HEK293T (cell line): ENCODE results near the gene FHIT.

Experiments used
- BHLHE40 ChIP-seq: fragments of 450-650 bp; IDR thresholded peaks from 2 replicates; pipeline ENCODE4 v1.6.1; 2016; ENCODE audit warnings: mild to moderate bottlenecking, moderate library complexity, borderline replicate concordance
- CTBP1 ChIP-seq: fragments of 450-650 bp; IDR thresholded peaks from 2 replicates; pipeline ENCODE4 v1.6.1; 2016; ENCODE audit warnings: borderline replicate concordance
- ELF4 ChIP-seq: fragments of 450-650 bp; IDR thresholded peaks from 2 replicates; pipeline ENCODE4 v1.6.1; 2017; ENCODE audit warnings: antibody characterized with exemption
- FOXA1 ChIP-seq: fragments of 450-650 bp; IDR thresholded peaks from 2 replicates; pipeline ENCODE4 v1.6.1; 2016; ENCODE audit warnings: mild to moderate bottlenecking
- FOXM1 ChIP-seq: fragments of 450-650 bp; IDR thresholded peaks from 2 replicates; pipeline ENCODE4 v1.6.1; 2017; ENCODE audit warnings: mild to moderate bottlenecking, borderline replicate concordance
- HDGF ChIP-seq: fragments of 450-650 bp; IDR thresholded peaks from 2 replicates; pipeline ENCODE4 v1.6.1; 2017; ENCODE audit warnings: antibody characterized with exemption, borderline replicate concordance
- SUZ12 ChIP-seq: fragments of 450-650 bp; IDR thresholded peaks from 2 replicates; pipeline ENCODE4 v1.6.1; 2016; ENCODE audit warnings: mild to moderate bottlenecking

DNA sequence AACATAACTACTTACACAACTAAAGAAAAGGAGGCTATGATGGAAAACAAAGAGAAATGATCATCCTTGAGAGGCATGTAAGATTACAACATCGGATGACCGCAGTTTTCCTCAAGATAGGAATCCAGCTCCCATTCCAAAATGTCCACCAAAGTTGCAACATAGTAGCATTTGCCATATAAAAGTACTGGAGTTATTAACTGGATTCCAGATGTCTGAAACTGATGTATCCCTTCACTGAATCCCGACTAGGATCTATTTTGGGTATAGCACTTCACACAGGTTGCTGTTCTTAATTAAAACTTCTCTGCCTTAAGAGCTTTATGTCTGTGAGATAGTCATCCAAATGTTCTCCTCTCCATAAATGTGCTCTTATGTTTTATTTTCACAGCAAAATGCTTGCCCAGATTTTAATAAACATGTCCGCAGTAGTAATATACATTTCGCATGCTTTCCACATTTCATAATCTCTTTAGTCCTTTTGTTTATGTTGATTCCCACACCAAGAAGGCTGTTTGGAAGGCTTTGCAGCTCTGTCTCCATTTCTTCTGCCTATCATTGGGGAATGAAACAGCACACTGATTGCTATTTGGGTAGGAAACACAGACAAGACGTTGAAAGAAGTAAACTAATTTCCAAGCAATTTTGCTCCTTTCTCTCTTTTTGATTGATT, 1484.9 kb downstream of the FHIT start:
- TF ChIP-seq BHLHE40, result no peak
- no peak for TF ChIP-seq SUZ12
- no peak for TF ChIP-seq FOXA1
- TF ChIP-seq HDGF, result no peak
- TF ChIP-seq ELF4, result no peak
- no peak for TF ChIP-seq FOXM1
- no peak for TF ChIP-seq CTBP1
